HG03565 (cell line): ENCODE results near the gene OR6C2.
"Not testable (repeated sequence)": the region's sequence is repeated elsewhere in the genome, so short reads cannot be mapped to it uniquely, and the experiment has no call there.

Source experiments
- ATAC-seq: cut with Tn5 transposase; IDR thresholded peaks from one replicate; pipeline ENCODE4 v1.9.1; 2021; ENCODE audit warnings: mild to moderate bottlenecking, moderate library complexity; ENCODE audit not compliant: unreplicated experiment

The OR6C2 gene

DNA sequence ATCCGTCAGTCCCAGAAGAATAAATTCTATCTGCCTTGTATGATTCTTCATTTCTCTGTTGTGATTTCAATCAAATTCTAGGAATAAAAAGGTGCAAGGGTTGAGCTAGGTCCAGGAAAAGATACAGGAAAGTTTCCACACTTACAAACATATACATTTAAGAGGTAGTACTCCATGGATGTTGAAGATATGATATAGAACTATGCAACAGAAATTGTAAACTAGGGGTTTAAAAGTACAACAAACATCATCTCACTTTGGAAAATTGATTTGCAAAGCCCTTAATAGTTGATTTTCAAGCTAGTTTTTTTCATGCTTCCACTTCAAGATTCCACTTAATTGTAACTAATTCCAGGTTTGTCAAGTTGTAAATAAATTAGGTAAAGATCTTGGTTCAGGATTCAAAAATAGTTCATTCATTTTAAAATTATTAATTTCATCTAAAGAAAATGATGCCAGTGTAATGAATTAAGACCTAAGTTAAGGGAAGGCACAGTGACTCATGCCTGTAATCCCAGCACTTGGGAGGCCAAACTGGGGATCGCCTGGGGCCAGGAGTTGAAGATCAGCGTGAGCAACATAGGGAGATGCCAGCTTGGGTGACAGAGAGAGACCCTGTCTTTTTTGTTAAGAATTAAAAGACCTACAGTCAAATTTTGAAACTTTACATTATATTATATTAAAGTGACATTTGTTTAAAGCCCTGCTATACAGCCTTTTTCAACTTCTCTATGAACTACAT lies 26.4 kb downstream of the OR6C2 start, which contains the start of gene OR6C70:
Gene OR6C70, minus strand, starts transcription at position 51 of the 742 bp plus-strand sequence. Its CDS starts 0 bp downstream, at position 51.
- no peak for ATAC-seq

DNA sequence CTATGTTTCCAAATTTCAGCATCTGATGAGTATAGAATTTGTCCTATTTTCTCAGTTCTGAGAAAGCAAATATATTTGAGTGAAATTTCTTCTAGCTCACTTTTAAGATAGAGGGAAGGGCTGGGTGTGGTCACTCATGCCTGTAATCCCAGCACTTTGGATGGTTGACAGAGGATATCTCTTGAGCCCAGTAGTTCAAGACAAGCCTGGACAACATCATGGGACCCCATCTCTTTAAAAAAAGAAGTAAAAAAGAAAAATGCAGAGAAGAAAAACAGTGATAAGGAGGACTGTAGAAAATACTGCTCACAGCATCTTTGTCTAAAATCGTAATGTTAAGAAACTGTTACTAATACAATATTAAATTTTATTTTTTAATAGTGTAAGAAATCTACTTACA lies 28.4 kb downstream of the OR6C2 start:
- ATAC-seq: no peak

DNA sequence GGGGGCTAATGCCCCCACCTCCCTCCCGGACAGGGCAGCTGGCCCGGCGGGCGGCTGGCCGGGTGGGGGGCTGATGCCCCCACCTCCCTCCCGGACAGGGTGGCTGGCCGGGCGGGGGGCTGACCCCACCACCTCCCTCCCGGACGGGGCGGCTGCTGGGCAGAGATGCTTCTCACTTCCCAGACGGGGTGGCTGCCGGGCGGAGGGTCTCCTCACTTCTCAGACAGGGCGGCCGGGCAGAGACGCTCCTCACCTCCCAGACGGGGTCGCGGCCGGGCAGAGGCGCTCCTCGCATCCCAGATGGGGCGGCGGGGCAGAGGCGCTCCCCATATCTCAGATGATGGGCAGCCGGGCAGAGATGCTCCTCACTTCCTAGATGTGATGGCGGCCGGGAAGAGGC lies 35.3 kb downstream of the OR6C2 start:
- ATAC-seq: not testable (repeated sequence)

DNA sequence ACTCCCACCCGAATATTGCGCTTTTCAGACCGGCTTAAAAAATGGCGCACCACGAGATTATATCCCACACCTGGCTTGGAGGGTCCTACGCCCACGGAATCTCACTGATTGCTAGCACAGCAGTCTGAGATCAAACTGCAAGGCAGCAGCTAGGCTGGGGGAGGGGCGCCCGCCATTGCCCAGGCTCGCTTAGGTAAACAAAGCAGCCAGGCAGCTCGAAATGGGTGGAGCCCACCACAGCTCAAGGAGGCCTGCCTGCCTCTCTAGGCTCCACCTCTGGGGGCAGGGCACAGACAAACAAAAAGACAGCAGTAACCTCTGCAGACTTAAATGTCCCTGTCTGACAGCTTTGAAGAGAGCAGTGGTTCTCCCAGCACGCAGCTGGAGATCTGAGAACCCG lies 40.4 kb downstream of the OR6C2 start:
- ATAC-seq: not testable (repeated sequence)

DNA sequence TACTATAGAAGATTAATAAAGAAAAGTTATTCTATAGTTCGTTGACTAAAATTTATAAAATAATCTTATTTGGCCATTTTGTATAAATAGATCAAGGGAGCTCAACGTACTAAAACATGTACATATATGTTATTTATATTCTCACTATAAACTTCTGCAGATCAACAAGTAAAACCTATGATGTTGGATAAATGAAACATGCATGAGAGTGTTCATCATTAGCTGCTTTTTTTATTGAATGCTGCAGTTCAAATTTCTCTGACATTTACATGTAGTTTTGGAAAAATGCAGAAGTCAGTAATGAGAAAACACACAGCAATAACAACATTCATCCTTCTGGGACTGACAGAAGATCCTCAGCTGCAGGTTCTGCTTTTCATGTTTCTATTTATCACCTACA lies 48.2 kb downstream of the OR6C2 start, which contains the start of gene OR6C68:
Gene OR6C68, plus strand, starts transcription at position 301 of the 400 bp plus-strand sequence. Its CDS starts 0 bp downstream, at position 301.
- ATAC-seq: no peak

DNA sequence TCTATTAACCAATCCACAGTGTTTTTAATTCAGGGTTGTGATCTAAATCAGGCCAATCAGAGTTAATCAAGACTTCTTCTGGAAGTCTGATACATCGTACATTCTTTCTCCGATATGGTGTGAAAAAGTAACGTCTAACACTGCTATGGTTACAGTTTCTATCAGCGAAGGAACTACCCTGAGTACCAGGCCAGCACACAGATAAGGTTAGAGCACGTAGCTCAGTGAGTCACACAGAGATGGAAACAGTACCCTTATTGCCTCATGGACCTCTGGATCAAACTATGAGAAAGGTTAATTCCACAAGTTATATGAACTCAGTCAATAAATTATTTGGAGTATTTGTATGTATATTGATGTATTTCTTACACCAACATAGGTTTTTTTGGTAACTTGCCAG lies 51.6 kb downstream of the OR6C2 start:
- ATAC-seq: no peak

DNA sequence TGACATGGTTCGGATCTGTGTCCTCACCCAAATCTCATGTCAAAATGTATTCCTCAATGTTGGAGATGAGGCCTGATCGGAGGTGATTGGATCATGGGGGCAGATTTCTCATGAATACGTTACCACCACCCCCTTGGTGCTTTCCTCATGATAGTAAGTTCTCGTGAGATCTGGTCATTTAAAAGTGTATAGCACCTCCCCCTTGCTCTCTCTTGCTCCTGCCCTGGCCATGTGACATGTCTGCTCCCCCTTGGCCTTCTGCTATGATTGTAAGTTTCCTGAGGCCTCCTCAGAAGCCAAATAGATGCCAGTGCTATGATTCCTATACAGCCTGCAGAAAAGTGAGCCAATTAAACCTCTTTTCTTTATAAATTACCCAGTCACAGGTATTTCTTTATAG lies 55.4 kb downstream of the OR6C2 start:
- no peak for ATAC-seq

DNA sequence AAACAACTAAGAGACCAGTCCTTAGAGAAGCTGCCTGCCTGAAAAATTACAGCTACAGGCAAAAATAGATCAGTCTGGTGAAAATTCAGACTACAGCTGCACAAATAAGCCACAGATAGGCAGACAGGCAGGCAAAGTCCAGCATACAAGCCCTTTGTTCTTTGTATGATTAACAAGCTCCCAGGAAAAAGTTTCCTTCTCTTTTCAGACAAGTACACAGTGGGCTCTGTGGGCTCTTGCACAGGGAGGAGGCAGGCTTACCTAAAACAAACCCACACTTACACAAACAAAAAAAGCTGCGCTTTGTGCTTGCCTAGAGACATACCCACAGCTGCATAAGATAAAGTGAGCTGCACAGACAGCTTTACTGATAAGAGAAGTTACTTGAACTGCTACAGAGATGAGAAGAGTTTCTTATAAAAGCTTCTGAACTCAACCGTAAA lies 56.0 kb downstream of the OR6C2 start:
- ATAC-seq: no peak

DNA sequence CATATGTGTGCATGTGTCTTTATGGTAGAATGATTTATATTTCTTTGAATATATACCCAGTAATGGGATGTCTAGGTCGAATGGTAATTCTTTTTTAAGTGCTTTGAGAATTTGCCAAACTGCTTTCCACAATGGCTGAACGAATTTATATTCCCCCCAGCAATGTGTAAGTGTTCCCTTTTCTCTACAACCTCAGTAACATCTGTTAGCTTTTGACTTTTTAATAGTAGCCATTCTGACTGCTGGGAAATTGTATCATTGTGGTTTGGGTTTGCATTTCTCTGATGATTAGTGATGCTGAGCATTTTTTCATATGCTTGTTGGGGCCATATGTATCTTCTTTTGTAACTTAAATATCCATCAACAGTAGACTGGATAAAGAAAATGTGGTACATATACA lies 57.7 kb downstream of the OR6C2 start:
- ATAC-seq: no peak
